HepG2 (cell line): ENCODE data around the gene SLC7A4. TPM values are rescaled to one million over a fixed set of nuclear protein-coding genes. Genes with fewer than 3 reads are reported as not detected.

Experiments used
- HMGA1 ChIP-seq: sonication (generic); formaldehyde crosslinking; conservative IDR thresholded peaks from 2 replicates; pipeline ENCODE4 v1.4.0; 2020; ENCODE audit warnings: missing genetic modification reagents
- IRX3 ChIP-seq: sonication (generic); formaldehyde crosslinking; IDR thresholded peaks from 2 replicates; pipeline ENCODE4 v1.8.1; 2023; ENCODE audit warnings: mild to moderate bottlenecking, low read depth, missing genetic modification reagents, borderline replicate concordance
- KDM2A ChIP-seq: sonication (generic); formaldehyde crosslinking; IDR thresholded peaks from 2 replicates; pipeline ENCODE4 v1.4.0; 2020; ENCODE audit warnings: low read depth, missing genetic modification reagents, borderline replicate concordance
- MIER3 ChIP-seq: IDR thresholded peaks from 2 replicates; pipeline ENCODE4 v1.6.1; 2016; ENCODE audit warnings: missing compliant biosample characterization, borderline replicate concordance
- RAD21 ChIP-seq: fragments of 450-650 bp; formaldehyde crosslinking; IDR thresholded peaks from 2 replicates; pipeline ENCODE4 v1.5.0; 2020; ENCODE audit warnings: mild to moderate bottlenecking
- TBL1XR1 ChIP-seq: fragments of 150-350 bp; IDR thresholded peaks from 2 replicates; pipeline ENCODE4 v1.6.1; 2014; ENCODE audit warnings: borderline replicate concordance, low read length; ENCODE audit not compliant: partially characterized antibody
- TRIM24 ChIP-seq: sonication (generic); formaldehyde crosslinking; IDR thresholded peaks from 2 replicates; pipeline ENCODE4 v1.8.0; 2022; ENCODE audit warnings: mild to moderate bottlenecking, missing genetic modification reagents
- YY1 ChIP-seq: IDR thresholded peaks from 2 replicates; pipeline ENCODE4 v1.6.1; 2011; ENCODE audit warnings: low read length, low read depth, moderate library complexity, mild to moderate bottlenecking; ENCODE audit not compliant: insufficient read depth, insufficient replicate concordance
- ZNF142 ChIP-seq: sonication (generic); formaldehyde crosslinking; IDR thresholded peaks from 2 replicates; pipeline ENCODE4 v1.4.0; 2020; ENCODE audit warnings: missing genetic modification reagents
- ZNF3 ChIP-seq: IDR thresholded peaks from 2 replicates; pipeline ENCODE4 v1.7.0; 2017; ENCODE audit warnings: inconsistent platforms
- ZNF343 ChIP-seq: sonication (generic); formaldehyde crosslinking; IDR thresholded peaks from 2 replicates; pipeline ENCODE4 v1.4.0; 2020; ENCODE audit warnings: mild to moderate bottlenecking, missing genetic modification reagents
- ZNF431 ChIP-seq: sonication (generic); formaldehyde crosslinking; IDR thresholded peaks from 2 replicates; pipeline ENCODE4 v1.9.0; 2022; ENCODE audit warnings: missing genetic modification reagents, low read depth, mild to moderate bottlenecking, borderline replicate concordance
- ZNF564 ChIP-seq: sonication (generic); formaldehyde crosslinking; IDR thresholded peaks from 2 replicates; pipeline ENCODE4 v1.8.1; 2023; ENCODE audit warnings: mild to moderate bottlenecking, missing genetic modification reagents
- ZNF567 ChIP-seq: sonication (generic); formaldehyde crosslinking; IDR thresholded peaks from 2 replicates; pipeline ENCODE4 v1.8.1; 2023; ENCODE audit warnings: mild to moderate bottlenecking, missing genetic modification reagents, borderline replicate concordance
- ZNF703 ChIP-seq: sonication (generic); formaldehyde crosslinking; IDR thresholded peaks from 2 replicates; pipeline ENCODE4 v1.5.1; 2020; ENCODE audit warnings: missing genetic modification reagents, mild to moderate bottlenecking, moderate library complexity, borderline replicate concordance
- ZNF704 ChIP-seq: sonication (generic); formaldehyde crosslinking; IDR thresholded peaks from 2 replicates; pipeline ENCODE4 v1.8.1; 2023; ENCODE audit warnings: mild to moderate bottlenecking, inconsistent platforms, moderate library complexity, missing genetic modification reagents, borderline replicate concordance
- ZNF749 ChIP-seq: sonication (generic); formaldehyde crosslinking; IDR thresholded peaks from 2 replicates; pipeline ENCODE4 v1.8.0; 2022; ENCODE audit warnings: mild to moderate bottlenecking, missing genetic modification reagents, moderate library complexity, borderline replicate concordance
- polyA plus RNA-seq, 8 experiments: library from polyadenylated mRNA; depleted of rRNA in 3 of 8; stranded (reverse) in 7 of 8; unstranded in 1 of 8; fragments of >200 nt; fragmentation: Illumina TruSeq in 4 of 8; extraction: Trizol in 4 of 8; gene quantifications; 2 replicates each; pipeline versions ENCODE4 v1.2.1 to v1.2.3, GENCODE V29; 2011 to 2016; ENCODE audit warnings: low read depth in 4 of 8, missing spikeins in 1 of 8, mixed read lengths in 1 of 8; ENCODE audit not compliant: insufficient read depth in 1 of 8
- total RNA-seq, 5 experiments: library from RNA; depleted of rRNA; stranded (reverse); fragments of >200 nt; fragmentation: Illumina TruSeq; extraction: Trizol; gene quantifications; 2 replicates each; pipeline ENCODE4 v1.2.3, GENCODE V29; 2016; ENCODE audit warnings: low read depth in 1 of 5
- TF ChIP-seq, protein P1 (sequence below): sonication (generic); formaldehyde crosslinking; IDR thresholded peaks from 2 replicates; pipeline ENCODE4 v1.5.0; 2020; ENCODE audit warnings: missing genetic modification reagents

Gene SLC7A4
- total and polyA plus RNA-seq, 2 of the 13 experiments (the other 11 are each of a cell fraction or from before 2014, with no cell fraction given) = not detected

GRCh38 chr22:21001601-21002325, 30.6 kb downstream of the SLC7A4 start, which contains the start of gene THAP7 (continued):
- TF ChIP-seq ZNF431 = peak; percentile 75; the same call in 1 of the 2 replicates
- TF ChIP-seq MIER3 = peak; percentile 25; the same call in 1 of the 2 replicates
- peak; percentile 65; the same call in 1 of the 2 replicates for TF ChIP-seq IRX3
- no peak; the same call in 1 of the 2 replicates for TF ChIP-seq RAD21 (CRISPR knock-in tag)
- no peak for TF ChIP-seq ZNF567
- TF ChIP-seq ZNF564 (CRISPR knock-in tag) = peak; percentile 82; the same call in 1 of the 2 replicates
- TF ChIP-seq ZNF343 (CRISPR knock-in tag) = peak; percentile 25; the same call in 1 of the 2 replicates
- TF ChIP-seq TBL1XR1 = no peak
- TF ChIP-seq ZNF703 = no peak
- TF ChIP-seq, protein P1, sequence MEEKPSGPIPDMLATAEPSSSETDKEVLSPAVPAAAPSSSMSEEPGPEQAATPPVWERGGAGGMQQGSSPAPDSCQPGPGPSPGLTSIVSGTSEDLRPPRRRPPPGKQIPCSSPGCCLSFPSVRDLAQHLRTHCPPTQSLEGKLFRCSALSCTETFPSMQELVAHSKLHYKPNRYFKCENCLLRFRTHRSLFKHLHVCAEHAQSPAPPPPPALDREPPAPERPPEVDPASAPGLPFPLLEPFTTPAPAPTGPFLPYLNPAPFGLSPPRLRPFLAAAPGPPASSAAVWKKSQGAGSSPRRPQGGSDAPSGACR = peak; percentile 89; the same call in 1 of the 2 replicates
- peak; percentile 96 for TF ChIP-seq ZNF749 (CRISPR knock-in tag)
- no peak; the same call in 1 of the 2 replicates for TF ChIP-seq ZNF3 (CRISPR knock-in tag)
- TF ChIP-seq YY1 = peak; percentile 88
- peak; percentile 84 for TF ChIP-seq KDM2A (CRISPR knock-in tag)
- no peak for TF ChIP-seq ZNF142
- peak; percentile 89 for TF ChIP-seq ZNF704
- TF ChIP-seq TRIM24 (CRISPR knock-in tag) = no peak
- no peak for TF ChIP-seq HMGA1 (CRISPR knock-in tag)
